Progenitor cell of endocrine pancreas (in vitro differentiated cells): ENCODE data around the gene HOXA6. TPM values are rescaled to one million over a fixed set of nuclear protein-coding genes. Genes with fewer than 3 reads are reported as not detected.

Source experiments
- DNase-seq: peaks from one replicate; pipeline ENCODE4 v3.0.0; 2021; ENCODE audit warnings: low spot score; ENCODE audit not compliant: unreplicated experiment
- H3K27ac Mint-ChIP-seq: 2 replicates; pipeline ENCODE4 v1.8.0; 2021; ENCODE audit warnings: mild to moderate bottlenecking, moderate library complexity, mixed read lengths
- H3K27me3 Mint-ChIP-seq: 2 replicates; pipeline ENCODE4 v1.8.0; 2021; ENCODE audit warnings: mixed read lengths
- H3K36me3 Mint-ChIP-seq: 2 replicates; pipeline ENCODE4 v1.8.0; 2022; ENCODE audit warnings: mixed read lengths; ENCODE audit not compliant: insufficient read depth
- H3K4me1 Mint-ChIP-seq: 2 replicates; pipeline ENCODE4 v1.8.0; 2021; ENCODE audit warnings: low read depth, mixed read lengths
- H3K4me3 Mint-ChIP-seq: 2 replicates; pipeline ENCODE4 v1.8.0; 2021; ENCODE audit warnings: low read depth, mild to moderate bottlenecking, moderate library complexity, mixed read lengths
- H3K9me3 Mint-ChIP-seq: 2 replicates; pipeline ENCODE4 v1.8.0; 2021; ENCODE audit warnings: low read depth, mixed read lengths
- total RNA-seq: library from RNA; stranded (reverse); gene quantifications from 2 replicates; pipeline ENCODE4 v1.2.1, GENCODE V29; 2021
- TF ChIP-seq, protein P1 (sequence below): fragments of 200-600 bp; sonication (generic); IDR thresholded peaks from one replicate; pipeline ENCODE4 v1.5.0; 2021; ENCODE audit warnings: antibody characterized with exemption, mild to moderate bottlenecking; ENCODE audit not compliant: unreplicated experiment

The HOXA6 gene
- total RNA-seq, 1 donor from 2014 or later: 0.38 TPM

DNA sequence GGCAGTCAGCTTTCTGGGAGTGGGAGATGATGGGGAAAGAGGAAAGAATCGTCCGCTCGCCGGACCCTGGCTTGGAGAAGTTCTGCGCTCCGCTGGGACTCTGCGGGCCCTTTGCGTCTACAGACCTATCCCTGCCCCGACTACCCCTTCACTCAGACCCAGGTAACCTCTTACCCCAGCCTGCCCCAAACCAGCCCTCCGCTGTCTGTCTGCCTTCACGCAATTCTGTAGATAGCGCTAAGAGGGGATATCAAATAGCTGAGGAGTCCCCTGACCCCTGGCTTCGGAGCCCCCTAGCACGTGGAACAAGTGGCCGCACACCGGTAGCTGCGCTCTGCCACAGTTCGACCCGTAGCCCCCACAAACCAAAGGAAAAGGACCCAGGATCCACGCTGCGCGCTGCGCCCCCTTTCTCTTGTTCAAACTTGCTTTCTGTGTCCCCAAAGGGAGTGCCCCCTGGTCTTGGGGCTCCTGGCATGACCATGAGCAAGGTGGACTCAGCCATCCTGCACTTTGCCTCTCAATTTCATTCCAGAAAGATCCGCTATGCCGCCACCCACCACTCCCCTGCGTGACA lies 24.0 kb downstream of the HOXA6 start:
- H3K4me3 Mint-ChIP-seq: peak overlapping the region; percentile 97
- no peaks in the 10 kb centered on the region for H3K9me3 Mint-ChIP-seq
- H3K4me1 Mint-ChIP-seq: peaks cover 93% of the 10 kb centered on the region
- TF ChIP-seq, protein P1, sequence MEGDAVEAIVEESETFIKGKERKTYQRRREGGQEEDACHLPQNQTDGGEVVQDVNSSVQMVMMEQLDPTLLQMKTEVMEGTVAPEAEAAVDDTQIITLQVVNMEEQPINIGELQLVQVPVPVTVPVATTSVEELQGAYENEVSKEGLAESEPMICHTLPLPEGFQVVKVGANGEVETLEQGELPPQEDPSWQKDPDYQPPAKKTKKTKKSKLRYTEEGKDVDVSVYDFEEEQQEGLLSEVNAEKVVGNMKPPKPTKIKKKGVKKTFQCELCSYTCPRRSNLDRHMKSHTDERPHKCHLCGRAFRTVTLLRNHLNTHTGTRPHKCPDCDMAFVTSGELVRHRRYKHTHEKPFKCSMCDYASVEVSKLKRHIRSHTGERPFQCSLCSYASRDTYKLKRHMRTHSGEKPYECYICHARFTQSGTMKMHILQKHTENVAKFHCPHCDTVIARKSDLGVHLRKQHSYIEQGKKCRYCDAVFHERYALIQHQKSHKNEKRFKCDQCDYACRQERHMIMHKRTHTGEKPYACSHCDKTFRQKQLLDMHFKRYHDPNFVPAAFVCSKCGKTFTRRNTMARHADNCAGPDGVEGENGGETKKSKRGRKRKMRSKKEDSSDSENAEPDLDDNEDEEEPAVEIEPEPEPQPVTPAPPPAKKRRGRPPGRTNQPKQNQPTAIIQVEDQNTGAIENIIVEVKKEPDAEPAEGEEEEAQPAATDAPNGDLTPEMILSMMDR: no peak
- H3K27me3 Mint-ChIP-seq: no peaks in the 10 kb centered on the region
- no peak for DNase-seq
- peak overlapping the region; percentile 99 for H3K27ac Mint-ChIP-seq
- H3K36me3 Mint-ChIP-seq: peaks cover 11% of the 10 kb centered on the region

DNA sequence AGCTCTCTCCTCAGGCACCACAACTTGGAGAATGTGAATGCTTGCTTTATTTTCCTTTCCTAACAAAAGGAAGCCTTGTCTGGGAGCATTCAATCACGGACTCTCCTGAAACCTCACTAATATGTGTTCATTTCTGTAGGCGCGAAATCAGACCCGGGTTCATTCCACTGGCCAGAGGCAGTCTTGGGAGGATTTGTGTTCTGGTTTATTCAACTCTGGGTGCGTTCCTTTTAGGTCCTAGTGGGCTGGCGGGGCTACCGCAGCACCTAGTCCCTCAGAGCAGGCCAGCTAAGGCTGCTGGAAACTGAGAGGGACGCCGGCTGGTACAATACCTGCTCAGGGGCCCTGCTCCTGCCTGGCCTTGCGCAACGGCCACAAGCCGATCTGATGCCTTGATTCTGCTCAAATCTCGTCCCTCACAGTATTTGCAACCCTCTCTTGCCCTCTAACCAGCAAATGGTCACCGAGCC lies 24.5 kb downstream of the HOXA6 start:
- DNase-seq: no peak
- Mint-ChIP-seq H3K4me1 (peaks cover 94% of the 10 kb centered on the region), H3K9me3 (no peaks in the 10 kb centered on the region), H3K4me3 (peak overlapping the region; percentile 97), H3K27ac (peak overlapping the region; percentile 99), H3K27me3 (no peaks in the 10 kb centered on the region), H3K36me3 (peaks cover 9% of the 10 kb centered on the region)
- TF ChIP-seq, protein P1: no peak

DNA sequence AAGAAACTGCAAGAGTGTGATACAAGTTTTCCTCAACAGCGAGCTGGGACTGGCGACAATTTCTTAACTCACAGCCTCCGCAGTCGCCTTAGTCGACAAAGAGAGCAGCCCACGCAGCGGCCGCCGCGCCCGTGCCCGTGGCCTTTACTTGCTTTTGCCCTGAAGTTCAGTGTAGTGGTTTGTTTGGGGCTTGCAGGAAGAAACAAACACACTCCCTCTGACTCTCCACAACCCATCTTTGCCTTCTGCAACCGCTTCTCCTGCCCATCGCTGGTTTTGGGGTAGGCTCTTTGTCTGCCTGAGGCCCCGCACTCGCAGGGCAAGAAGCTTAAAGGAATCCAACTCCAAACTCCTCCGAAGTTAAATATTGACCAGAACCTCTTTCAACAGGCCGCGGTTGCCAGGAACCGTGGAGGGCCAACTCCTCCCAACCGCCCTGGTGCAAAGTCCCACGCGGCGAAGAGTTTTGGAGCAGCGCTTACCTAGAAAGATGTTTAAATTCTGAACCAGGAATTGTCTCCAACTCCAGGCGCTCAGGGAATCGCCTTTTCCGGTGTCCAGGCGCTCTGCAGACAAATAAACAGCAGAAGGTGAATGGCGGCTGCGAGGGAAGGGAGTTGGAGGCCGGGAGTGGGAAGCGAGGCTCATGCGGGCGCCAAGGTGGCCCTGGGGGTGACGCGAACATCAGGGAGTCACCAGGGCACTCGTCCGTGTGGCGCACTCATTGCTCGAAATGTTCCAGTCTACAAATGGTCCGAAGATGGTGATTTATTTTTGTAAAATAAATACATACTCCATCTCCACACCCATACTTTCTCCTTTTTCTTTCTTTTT lies 25.3 kb downstream of the HOXA6 start:
- peaks cover 15% of the 10 kb centered on the region for H3K36me3 Mint-ChIP-seq
- no peak for DNase-seq
- H3K4me1 Mint-ChIP-seq: peaks cover 94% of the 10 kb centered on the region
- no peaks in the 10 kb centered on the region for H3K9me3 Mint-ChIP-seq
- no peaks in the 10 kb centered on the region for H3K27me3 Mint-ChIP-seq
- peak overlapping the region; percentile 97 for H3K4me3 Mint-ChIP-seq
- TF ChIP-seq, protein P1: no peak
- H3K27ac Mint-ChIP-seq: peak overlapping the region; percentile 99

DNA sequence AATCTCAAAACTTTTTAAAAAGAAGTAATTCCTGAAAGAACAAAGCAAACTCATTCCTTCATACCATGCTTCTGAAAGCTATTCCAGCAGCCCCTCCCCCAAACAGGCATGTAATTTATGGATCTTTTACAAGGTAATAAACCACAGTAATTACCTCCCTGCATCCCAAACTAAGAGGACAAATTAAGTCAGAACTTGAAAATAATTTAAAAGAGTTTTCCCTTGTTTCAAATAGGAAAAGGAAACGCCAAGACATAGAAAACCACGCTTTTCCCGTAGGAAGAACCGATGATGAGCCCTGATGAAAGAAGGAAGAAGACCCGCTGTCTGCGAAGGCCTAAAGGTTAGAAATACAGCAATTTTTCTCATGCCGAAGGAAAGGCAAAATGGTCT lies 25.9 kb downstream of the HOXA6 start:
- TF ChIP-seq, protein P1: no peak
- peaks cover 15% of the 10 kb centered on the region for H3K36me3 Mint-ChIP-seq
- no peak for DNase-seq
- peak overlapping the region; percentile 99 for H3K27ac Mint-ChIP-seq
- H3K9me3 Mint-ChIP-seq: no peaks in the 10 kb centered on the region
- H3K4me3 Mint-ChIP-seq: peak overlapping the region; percentile 97
- no peaks in the 10 kb centered on the region for H3K27me3 Mint-ChIP-seq
- peaks cover 94% of the 10 kb centered on the region for H3K4me1 Mint-ChIP-seq

DNA sequence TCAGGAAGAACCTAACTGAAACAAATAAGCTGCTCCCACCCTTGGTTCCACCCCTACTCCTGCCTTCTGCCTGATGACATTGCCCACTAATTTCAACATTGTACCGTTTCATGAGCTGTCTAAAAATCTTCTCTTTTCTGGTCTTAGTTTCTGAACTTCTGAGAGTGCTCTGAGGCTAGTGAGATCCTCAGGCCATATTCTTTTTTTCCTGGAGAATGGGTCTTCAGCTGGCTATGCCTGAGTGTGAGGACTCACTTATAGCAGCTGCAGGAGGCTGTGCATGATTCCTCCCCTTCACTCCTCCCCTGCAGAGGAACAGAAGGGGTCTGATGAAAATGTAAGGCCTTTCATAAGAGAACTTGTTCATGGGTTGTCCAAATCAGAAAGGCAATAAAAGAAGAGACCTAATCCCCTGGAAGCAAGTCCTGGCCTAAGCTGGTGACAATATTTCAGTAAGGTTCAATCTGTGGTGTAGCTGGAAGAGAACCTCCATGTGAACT lies 28.1 kb downstream of the HOXA6 start:
- TF ChIP-seq, protein P1: no peak
- Mint-ChIP-seq H3K27me3 (no peaks in the 10 kb centered on the region), H3K36me3 (peaks cover 15% of the 10 kb centered on the region), H3K27ac (peak overlapping the region; percentile 99), H3K9me3 (no peaks in the 10 kb centered on the region), H3K4me1 (peaks cover 85% of the 10 kb centered on the region), H3K4me3 (peak overlapping the region; percentile 97)
- no peak for DNase-seq
